K562 (cell line): ENCODE measurements around the gene ADPRHL1. TPM values are rescaled to one million over a fixed set of nuclear protein-coding genes. Genes with fewer than 3 reads are reported as not detected.

Experiments
- ASH1L ChIP-seq: fragments of 450-650 bp; IDR thresholded peaks from 2 replicates; pipeline ENCODE4 v1.6.1; 2018; ENCODE audit warnings: borderline replicate concordance, mild to moderate bottlenecking, low read depth; ENCODE audit not compliant: partially characterized antibody
- ATF1 ChIP-seq, 2 experiments: fragments of 450-650 bp in 1 of 2; IDR thresholded peaks; 2 replicates each; pipeline ENCODE4 v1.6.1; 2016; ENCODE audit warnings: missing compliant biosample characterization in 1 of 2, missing genetic modification characterization in 1 of 2
- BRCA1 ChIP-seq, 2 experiments: fragments of 450-650 bp in 1 of 2; sonication (generic) in 1 of 2; formaldehyde crosslinking in 1 of 2; IDR thresholded peaks; 2 replicates each; pipeline versions ENCODE4 v1.5.0 to v1.6.1; 2017 to 2020; ENCODE audit warnings: mild to moderate bottlenecking in 1 of 2, missing genetic modification reagents in 1 of 2
- CBX3 ChIP-seq, 2 experiments: IDR thresholded peaks; 1 replicate in 1 of 2; 2 replicates in 1 of 2; pipeline ENCODE4 v1.6.1; 2012; ENCODE audit warnings: inconsistent platforms in 2 of 2, low read length in 2 of 2, borderline replicate concordance in 1 of 2, control low read depth in 1 of 2
- ELF1 ChIP-seq: fragments of 200-800 bp; sonication (Bioruptor generic); IDR thresholded peaks from 2 replicates; pipeline ENCODE4 v1.6.1; 2016; ENCODE audit warnings: missing genetic modification characterization, missing compliant biosample characterization
- EZH2 ChIP-seq: IDR thresholded peaks from 2 replicates; pipeline ENCODE4 v1.6.1; 2012; ENCODE audit warnings: low read depth, mild to moderate bottlenecking, inconsistent platforms, low read length, borderline replicate concordance
- FOXP1 ChIP-seq: sonication (generic); formaldehyde crosslinking; IDR thresholded peaks from 2 replicates; pipeline ENCODE4 v1.8.0; 2022; ENCODE audit warnings: mild to moderate bottlenecking, missing genetic modification reagents
- FUS ChIP-seq: fragments of 200-400 bp; formaldehyde crosslinking; optimal IDR thresholded peaks from 2 replicates; pipeline ENCODE3; 2017; ENCODE audit warnings: low read depth, low read length
- HLTF ChIP-seq: fragments of 450-650 bp; IDR thresholded peaks from 2 replicates; pipeline ENCODE4 v1.6.1; 2016
- HOXB6 ChIP-seq: fragments of 250-450 bp; sonication (Bioruptor Pico); IDR thresholded peaks from 2 replicates; pipeline ENCODE4 v1.5.1; 2022; ENCODE audit warnings: mild to moderate bottlenecking, borderline replicate concordance
- KDM4B ChIP-seq, 2 experiments: fragments of 450-650 bp in 1 of 2; sonication (generic) in 1 of 2; IDR thresholded peaks; 2 replicates each; pipeline ENCODE4 v1.6.1; 2016 to 2017; ENCODE audit warnings: borderline replicate concordance in 2 of 2, antibody characterized with exemption in 1 of 2, low read depth in 1 of 2, mild to moderate bottlenecking in 1 of 2
- KLF16 ChIP-seq: IDR thresholded peaks from 2 replicates; pipeline ENCODE4 v1.6.1; 2016; ENCODE audit warnings: antibody characterized with exemption
- NFIC ChIP-seq: fragments of 450-650 bp; IDR thresholded peaks from 2 replicates; pipeline ENCODE4 v1.6.1; 2017; ENCODE audit warnings: mild to moderate bottlenecking, inconsistent platforms
- NR1H2 ChIP-seq: sonication (generic); formaldehyde crosslinking; IDR thresholded peaks from 2 replicates; pipeline ENCODE4 v1.4.0; 2020; ENCODE audit warnings: mild to moderate bottlenecking, missing genetic modification reagents
- PCBP1 ChIP-seq: fragments of 200-400 bp; formaldehyde crosslinking; IDR thresholded peaks from 2 replicates; pipeline ENCODE4 v1.6.1; 2018; ENCODE audit warnings: mild to moderate bottlenecking, low read depth, low read length; ENCODE audit not compliant: poor library complexity, severe bottlenecking
- PHF8 ChIP-seq: fragments of 200-600 bp; sonication (generic); IDR thresholded peaks from 2 replicates; pipeline ENCODE4 v1.6.1; 2012; ENCODE audit warnings: mixed run types, mild to moderate bottlenecking, inconsistent platforms, low read length, moderate library complexity, borderline replicate concordance
- POLR2B ChIP-seq: fragments of 450-650 bp; IDR thresholded peaks from 2 replicates; pipeline ENCODE4 v1.6.1; 2018; ENCODE audit warnings: low read depth; ENCODE audit not compliant: partially characterized antibody
- PPARD ChIP-seq: fragments of 250-450 bp; sonication (Bioruptor Pico); IDR thresholded peaks from 2 replicates; pipeline ENCODE4 v1.8.0; 2022; ENCODE audit warnings: inconsistent platforms, mild to moderate bottlenecking, moderate library complexity
- SNRNP70 ChIP-seq: fragments of 200-400 bp; formaldehyde crosslinking; optimal IDR thresholded peaks from 2 replicates; pipeline ENCODE3; 2017; ENCODE audit warnings: low read depth, low read length
- TCF7L2 ChIP-seq: fragments of 150-350 bp; IDR thresholded peaks from 2 replicates; pipeline ENCODE4 v1.6.1; 2016; ENCODE audit warnings: low read depth, mild to moderate bottlenecking, low read length, moderate library complexity
- ZFP1 ChIP-seq: fragments of 450-650 bp; formaldehyde crosslinking; IDR thresholded peaks from 2 replicates; pipeline ENCODE4 v1.4.0; 2020; ENCODE audit warnings: mild to moderate bottlenecking, mixed read lengths
- ZFP30 ChIP-seq: fragments of 250-450 bp; sonication (Bioruptor Pico); IDR thresholded peaks from 2 replicates; pipeline ENCODE4 v1.8.0; 2022; ENCODE audit warnings: moderate library complexity, mild to moderate bottlenecking, inconsistent platforms, borderline replicate concordance
- ZNF121 ChIP-seq: sonication (generic); formaldehyde crosslinking; conservative IDR thresholded peaks from 2 replicates; pipeline ENCODE4 v1.8.0; 2022; ENCODE audit warnings: missing genetic modification reagents
- ZNF551 ChIP-seq: fragments of 250-450 bp; sonication (Bioruptor Pico); IDR thresholded peaks from 2 replicates; pipeline ENCODE4 v1.5.0; 2021; ENCODE audit warnings: mild to moderate bottlenecking, moderate library complexity
- ZNF584 ChIP-seq: fragments of 200-800 bp; sonication (Bioruptor generic); IDR thresholded peaks from 2 replicates; pipeline ENCODE4 v1.6.1; 2016; ENCODE audit warnings: low read depth, mild to moderate bottlenecking, missing genetic modification characterization, missing compliant biosample characterization
- polyA plus RNA-seq, 8 experiments: library from polyadenylated mRNA; depleted of rRNA in 4 of 8; stranded (reverse) in 5 of 8; unstranded in 3 of 8; fragments of >200 nt; fragmentation: Nextera tagmentation in 2 of 8; fragmentation: Illumina TruSeq in 1 of 8; extraction: Ambion mirVana in 2 of 8; extraction: Trizol in 1 of 8; gene quantifications; 2 replicates each; pipeline versions ENCODE4 v1.2.1 to v1.2.3, GENCODE V29; 2011 to 2014; ENCODE audit warnings: inconsistent platforms in 1 of 8, missing spikeins in 1 of 8
- total RNA-seq, 7 experiments: library from RNA; depleted of rRNA in 6 of 7; stranded (reverse); fragments of >200 nt in 6 of 7; fragmentation: Illumina TruSeq in 2 of 7; extraction: Trizol in 2 of 7; gene quantifications; 2 replicates each; pipeline versions ENCODE4 v1.2.1 to v1.2.3, GENCODE V29; 2011 to 2021; ENCODE audit warnings: low replicate concordance in 1 of 7
- TF ChIP-seq, protein P1 (sequence below): fragments of 450-650 bp; conservative IDR thresholded peaks from 2 replicates; pipeline ENCODE4 v1.6.1; 2016; ENCODE audit warnings: missing genetic modification characterization, low read depth, mild to moderate bottlenecking, missing compliant biosample characterization, moderate library complexity
- TF ChIP-seq, protein P2 (sequence below): fragments of 450-650 bp; IDR thresholded peaks from 2 replicates; pipeline ENCODE4 v1.6.1; 2016; ENCODE audit warnings: antibody characterized with exemption

ADPRHL1 gene
- total and polyA plus RNA-seq, 9 of the 15 experiments (the other 6 are each of a cell fraction or from before 2014, with no cell fraction given): 0.06 to 0.76 (median 0.37) TPM; not detected in 1

DNA sequence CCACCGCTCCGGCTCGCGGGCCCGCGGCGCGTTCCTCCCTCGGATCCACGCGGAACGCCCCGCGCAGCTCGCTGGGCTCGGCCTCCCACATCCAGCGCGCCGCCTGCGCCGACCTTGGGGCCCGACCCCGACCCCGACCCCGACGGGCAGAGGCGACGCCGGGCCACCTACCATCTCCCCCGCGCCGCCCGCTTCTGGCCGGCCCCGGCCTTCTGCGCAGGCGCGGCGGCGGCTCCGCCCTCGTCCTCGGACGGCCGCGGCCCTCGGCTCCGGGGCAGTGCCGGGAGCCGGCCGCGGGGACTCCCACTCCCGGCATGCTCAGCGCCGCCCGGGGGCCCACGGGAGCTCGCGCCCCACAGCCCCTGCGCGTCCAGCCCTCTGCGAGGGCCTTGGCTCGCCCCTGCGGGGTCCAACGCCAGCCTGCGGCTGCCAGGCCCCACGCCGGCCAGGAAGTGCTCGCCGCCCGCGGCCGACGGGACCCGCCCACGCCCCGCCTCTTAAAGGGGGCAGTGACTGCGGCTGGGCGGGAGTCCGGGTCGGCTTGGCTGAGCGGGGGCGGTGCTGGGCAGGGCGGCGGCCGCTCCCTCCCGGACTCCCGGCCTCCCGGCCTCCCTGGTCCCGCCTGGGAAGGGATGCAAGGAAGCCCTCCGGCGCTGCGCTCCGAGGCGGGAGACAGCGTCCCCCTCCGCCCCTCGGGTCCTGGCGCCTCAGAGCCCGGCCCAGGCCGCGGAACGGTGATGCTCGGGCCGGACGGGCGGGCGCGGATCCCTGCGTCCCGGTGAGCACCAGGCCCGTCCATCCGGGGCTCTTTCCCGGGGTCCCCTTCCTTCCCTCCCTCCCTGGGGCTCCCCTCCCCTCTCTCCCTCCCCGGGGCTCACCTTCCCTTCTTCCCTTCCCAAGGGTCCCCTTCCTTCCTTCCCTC, 37.5 kb upstream of the ADPRHL1 start, which contains the start of gene DCUN1D2 (continued):
- TF ChIP-seq NFIC (peak; percentile 33), ZNF121 (CRISPR knock-in tag) (no peak), PHF8 (peak; percentile 70; the same call in 1 of the 2 replicates), KDM4B (IDR thresholded peaks at IDR 0.05; ENCODE audit: borderline replicate concordance in 2 of 2, low read depth in 1 of 2) (no peak), NR1H2 (CRISPR knock-in tag) (no peak), EZH2 (no peak), PCBP1 (no peak), HLTF (no peak), ZFP1 (CRISPR knock-in tag) (no peak), ATF1 (CRISPR knock-in tag; IDR thresholded peaks at IDR 0.05) (no peak), ATF1 (tag; IDR thresholded peaks at IDR 0.05) (0 out of 2 replicates have a peak, but pooled peaks have one; percentile 21), ZNF551 (CRISPR knock-in tag) (no peak), ZNF584 (CRISPR knock-in tag) (0 out of 2 replicates have a peak, but pooled peaks have one; percentile 57), CBX3 (IDR thresholded peaks at IDR 0.05; ENCODE audit: borderline replicate concordance in 1 of 2, low read length in 2 of 2) (no peak), BRCA1 (IDR thresholded peaks at IDR 0.05) (no peak), BRCA1 (CRISPR knock-in tag; IDR thresholded peaks at IDR 0.05) (no peak), FOXP1 (CRISPR knock-in tag) (no peak), TCF7L2 (no peak), ASH1L (no peak), POLR2B (peak; percentile 17), FUS (no peak), ZFP30 (CRISPR knock-in tag) (no peak), KLF16 (0 out of 2 replicates have a peak, but pooled peaks have one; percentile 14), HOXB6 (CRISPR knock-in tag) (no peak), ELF1 (tag) (peak; percentile 83), SNRNP70 (no peak), PPARD (CRISPR knock-in tag) (no peak)
- TF ChIP-seq, protein P1, sequence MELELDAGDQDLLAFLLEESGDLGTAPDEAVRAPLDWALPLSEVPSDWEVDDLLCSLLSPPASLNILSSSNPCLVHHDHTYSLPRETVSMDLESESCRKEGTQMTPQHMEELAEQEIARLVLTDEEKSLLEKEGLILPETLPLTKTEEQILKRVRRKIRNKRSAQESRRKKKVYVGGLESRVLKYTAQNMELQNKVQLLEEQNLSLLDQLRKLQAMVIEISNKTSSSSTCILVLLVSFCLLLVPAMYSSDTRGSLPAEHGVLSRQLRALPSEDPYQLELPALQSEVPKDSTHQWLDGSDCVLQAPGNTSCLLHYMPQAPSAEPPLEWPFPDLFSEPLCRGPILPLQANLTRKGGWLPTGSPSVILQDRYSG (tag): no peak
- TF ChIP-seq, protein P2, sequence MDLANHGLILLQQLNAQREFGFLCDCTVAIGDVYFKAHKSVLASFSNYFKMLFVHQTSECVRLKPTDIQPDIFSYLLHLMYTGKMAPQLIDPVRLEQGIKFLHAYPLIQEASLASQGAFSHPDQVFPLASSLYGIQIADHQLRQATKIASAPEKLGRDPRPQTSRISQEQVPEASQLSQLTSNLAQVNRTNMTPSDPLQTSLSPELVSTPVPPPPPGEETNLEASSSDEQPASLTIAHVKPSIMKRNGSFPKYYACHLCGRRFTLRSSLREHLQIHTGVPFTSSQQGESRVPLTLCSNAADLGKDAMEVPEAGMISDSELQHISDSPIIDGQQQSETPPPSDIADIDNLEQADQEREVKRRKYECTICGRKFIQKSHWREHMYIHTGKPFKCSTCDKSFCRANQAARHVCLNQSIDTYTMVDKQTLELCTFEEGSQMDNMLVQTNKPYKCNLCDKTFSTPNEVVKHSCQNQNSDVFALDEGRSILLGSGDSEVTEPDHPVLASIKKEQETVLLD: 0 out of 2 replicates have a peak, but pooled peaks have one; percentile 31
